B cell (primary cell): ENCODE data around the gene PISD. TPM values are rescaled to one million over a fixed set of nuclear protein-coding genes. Genes with fewer than 3 reads are reported as not detected.

Experiments
- ATAC-seq: fragments of 200-7000 bp; cut with Tn5 transposase; one replicate; pipeline ENCODE4 v1.10.0; 2021; ENCODE audit warnings: low read depth, mild to moderate bottlenecking, moderate number of reproducible peaks, moderate library complexity
- CTCF ChIA-PET: fragments of 350-600 bp; sonication (Branson Sonifier 250); formaldehyde crosslinking; loops from one replicate; lab custom pipeline; 2021; ENCODE audit warnings: antibody characterized with exemption, inconsistent platforms; lab: Charles Lee
- POLR2A ChIA-PET: fragments of 350-600 bp; sonication (Branson Sonifier 250); formaldehyde crosslinking; loops from one replicate; lab custom pipeline; 2021; ENCODE audit warnings: antibody characterized with exemption; lab: Charles Lee
- DNase-seq: peaks from one replicate; pipeline ENCODE4 v3.0.0; 2013
- H2AFZ ChIP-seq: 2 replicates; pipeline ENCODE4 v1.6.1; 2012; ENCODE audit warnings: mild to moderate bottlenecking, low read depth, low read length; ENCODE audit not compliant: insufficient read depth, poor library complexity, severe bottlenecking
- H3K27ac ChIP-seq, 2 donors: 1 replicate in 1 of 2; 2 replicates in 1 of 2; pipeline ENCODE4 v1.5.1; 2012 to 2013; ENCODE audit warnings: low read length in 2 of 2, mild to moderate bottlenecking in 2 of 2, moderate library complexity in 1 of 2
- H3K27me3 ChIP-seq, 4 experiments: fragments of 200-600 bp in 1 of 4; sonication (generic) in 1 of 4; replicated peaks in 1 of 4; 1 replicate in 2 of 4; 2 replicates in 2 of 4; pipeline versions ENCODE4 v1.6.1 to v1.7.0; 2013 to 2016; ENCODE audit warnings: low read length in 3 of 4, mild to moderate bottlenecking in 2 of 4, mixed read lengths in 1 of 4, moderate library complexity in 1 of 4; ENCODE audit not compliant: insufficient read depth in 4 of 4, control insufficient read depth in 3 of 4; ENCODE audit errors: control extremely low read depth in 1 of 4
- H3K36me3 ChIP-seq, 2 experiments: replicated peaks in 1 of 2; 1 replicate in 1 of 2; 2 replicates in 1 of 2; pipeline versions ENCODE4 v1.6.1 to v1.7.1; 2013; ENCODE audit warnings: low read length in 1 of 2; ENCODE audit not compliant: insufficient read depth in 2 of 2, control insufficient read depth in 1 of 2; ENCODE audit errors: control extremely low read depth in 1 of 2, extremely low read depth in 1 of 2
- H3K4me1 ChIP-seq, 2 donors: fragments of 200-600 bp in 1 of 2; sonication (generic) in 1 of 2; 1 replicate in 1 of 2; 2 replicates in 1 of 2; pipeline versions ENCODE4 v1.5.1 to v1.6.1; 2013 to 2017; ENCODE audit warnings: low read length in 2 of 2; ENCODE audit not compliant: control insufficient read depth in 2 of 2, insufficient read depth in 2 of 2
- H3K4me2 ChIP-seq: replicated peaks from 2 replicates; pipeline ENCODE3; 2012; ENCODE audit warnings: mild to moderate bottlenecking, low read depth, low read length; ENCODE audit not compliant: poor library complexity, severe bottlenecking
- H3K4me3 ChIP-seq, 5 experiments: fragments of 200-600 bp in 1 of 5; sonication (generic) in 1 of 5; 1 replicate in 3 of 5; 2 replicates in 2 of 5; pipeline versions ENCODE4 v1.5.1 to v1.7.0; 2011 to 2016; ENCODE audit warnings: low read length in 4 of 5, mild to moderate bottlenecking in 4 of 5, low read depth in 2 of 5, control low read depth in 1 of 5, moderate library complexity in 1 of 5; ENCODE audit not compliant: insufficient read depth in 1 of 5; ENCODE audit errors: control extremely low read depth in 1 of 5, extremely low read depth in 1 of 5
- H3K79me2 ChIP-seq: fragments of 200-600 bp; sonication (generic); one replicate; pipeline ENCODE4 v1.6.0; 2016; ENCODE audit warnings: low read length; ENCODE audit not compliant: control insufficient read depth, insufficient read depth
- H3K9ac ChIP-seq: fragments of 200-600 bp; sonication (generic); 2 replicates; pipeline ENCODE4 v1.6.1; 2017; ENCODE audit warnings: mild to moderate bottlenecking, low read length, moderate library complexity
- H3K9me3 ChIP-seq, 3 donors: one replicate each; pipeline versions ENCODE4 v1.6.1 to v1.7.1; 2013; ENCODE audit warnings: low read length in 2 of 3; ENCODE audit not compliant: control insufficient read depth in 2 of 3, insufficient read depth in 1 of 3; ENCODE audit errors: control extremely low read depth in 1 of 3
- H4K20me1 ChIP-seq: 2 replicates; pipeline ENCODE4 v1.6.0; 2012; ENCODE audit warnings: mild to moderate bottlenecking, low read length; ENCODE audit not compliant: insufficient read depth, control insufficient read depth, poor library complexity, severe bottlenecking
- H3K27ac Mint-ChIP-seq: one replicate; pipeline ENCODE4 v1.8.0; 2021; ENCODE audit warnings: mixed read lengths
- H3K27me3 Mint-ChIP-seq: one replicate; pipeline ENCODE4 v1.8.0; 2021; ENCODE audit warnings: mixed read lengths
- H3K4me1 Mint-ChIP-seq: one replicate; pipeline ENCODE4 v1.8.0; 2021; ENCODE audit warnings: mixed read lengths
- H3K4me3 Mint-ChIP-seq: one replicate; pipeline ENCODE4 v1.8.0; 2021; ENCODE audit warnings: mixed read lengths
- H3K9me3 Mint-ChIP-seq: one replicate; pipeline ENCODE4 v1.8.0; 2022; ENCODE audit warnings: mixed read lengths; ENCODE audit not compliant: insufficient read depth
- CTCF ChIP-seq: fragments of 200-600 bp; IDR thresholded peaks from one replicate; pipeline ENCODE4 v1.8.0; 2022; ENCODE audit warnings: antibody characterized with exemption, mild to moderate bottlenecking
- EZH2 ChIP-seq: IDR thresholded peaks from 2 replicates; pipeline ENCODE4 v1.6.1; 2012; ENCODE audit warnings: borderline replicate concordance, low read depth, mild to moderate bottlenecking, moderate library complexity, low read length; ENCODE audit not compliant: insufficient read depth, poor library complexity, severe bottlenecking
- whole genome bisulfite sequencing: methylation state at CpG from one replicate; pipeline ENCODE4 v1.1.5; 2013; ENCODE audit warnings: missing lambda C conversion rate; ENCODE audit not compliant: insufficient coverage; 5-methylcytosine and 5-hydroxymethylcytosine counted together
- intact Hi-C: fragments of 100-400 bp; cut with micrococcal nuclease; formaldehyde crosslinking; loops from one replicate; pipeline ENCODE4 v1.10.0; 2022
- polyA plus RNA-seq: library from polyadenylated mRNA; depleted of rRNA; stranded (reverse); fragments of >200 nt; gene quantifications from 2 replicates; pipeline ENCODE4 v1.2.3, GENCODE V29; 2012
- total RNA-seq, 2 donors: library from RNA; stranded (reverse); fragments of 120-200 nt in 1 of 2; gene quantifications; 1 replicate in 1 of 2; 2 replicates in 1 of 2; pipeline versions ENCODE4 v1.2.3 to v1.2.4, GENCODE V29; 2013 to 2022

PISD gene
- total and polyA plus RNA-seq, 2 donors (not counting 1 experiment from before 2014, with no cell fraction given), result 35.6 to 52.5 TPM

- H3K9ac ChIP-seq, result no peak overlapping the region
- no peaks in the 10 kb centered on the region for H3K27me3 Mint-ChIP-seq
- H3K4me1 ChIP-seq, result peaks cover under 1 to 21% of the 10 kb centered on the region in 2 donors
- DNase-seq (no peak), ATAC-seq (no peak)
- H3K36me3 ChIP-seq, result peaks cover 0 to 49% of the 10 kb centered on the region in 2 experiments
- H3K27ac ChIP-seq, result no peak overlapping the region
- no peaks in the 10 kb centered on the region for H3K27me3 ChIP-seq
- H4K20me1 ChIP-seq, result peaks cover 51% of the 10 kb centered on the region
- TF ChIP-seq EZH2 (no peak), CTCF (no peak)
- no peak overlapping the region for H3K4me2 ChIP-seq
- no peaks in the 10 kb centered on the region for H3K9me3 Mint-ChIP-seq
- H3K27ac Mint-ChIP-seq, result no peak overlapping the region
- peaks cover 25% of the 10 kb centered on the region for H3K4me1 Mint-ChIP-seq
- 99% methylated on average over 18 of the region's 18 CpGs for WGBS
- peaks cover 60% of the 10 kb centered on the region for H3K79me2 ChIP-seq
- H3K4me3 ChIP-seq, result no peak overlapping the region
- ChIA-PET CTCF (interaction anchor here (1.9 kb wide), 1 partner anchor 9 kb away, joined by 4 read pairs; no protein-coding TSS in a partner anchor), POLR2A (interaction anchor here (0.6 to 0.7 kb wide), 2 partner anchors 79 to 241 kb away, joined by 4 to 7 read pairs; no protein-coding TSS in a partner anchor)
- H2AFZ ChIP-seq, result no peak overlapping the region
- intact Hi-C loops, result no loop called here
- no peaks in the 10 kb centered on the region for H3K9me3 ChIP-seq
- H3K4me3 Mint-ChIP-seq, result no peak overlapping the region
Observed at GRCh38 chr22:31623592-31624304, 38.3 kb downstream of the PISD start.

- H3K9ac ChIP-seq, result no peak overlapping the region
- no peak overlapping the region for H3K4me3 ChIP-seq
- TF ChIP-seq EZH2 (no peak), CTCF (no peak)
- 100% methylated on average over 1 of the region's 1 CpG for WGBS
- peak overlapping the region in 1 of 2 donors; percentile 13 for H3K27ac ChIP-seq
- H3K4me2 ChIP-seq, result no peak overlapping the region
- no peaks in the 10 kb centered on the region for H3K27me3 ChIP-seq
- peaks cover 52% of the 10 kb centered on the region for H3K79me2 ChIP-seq
- H3K27me3 Mint-ChIP-seq, result no peaks in the 10 kb centered on the region
- H3K36me3 ChIP-seq, result peaks cover 0 to 52% of the 10 kb centered on the region in 2 experiments
- H4K20me1 ChIP-seq, result peaks cover 51% of the 10 kb centered on the region
- H3K9me3 ChIP-seq, result no peaks in the 10 kb centered on the region
- intact Hi-C loops, result no loop called here
- no peak overlapping the region for H3K4me3 Mint-ChIP-seq
- POLR2A ChIA-PET, result no interaction called here
- DNase-seq (no peak), ATAC-seq (no peak)
- peaks cover 17% of the 10 kb centered on the region for H3K4me1 Mint-ChIP-seq
- peaks cover 0 to 13% of the 10 kb centered on the region in 2 donors for H3K4me1 ChIP-seq
- CTCF ChIA-PET, result interaction anchor here (1.9 kb wide), 1 partner anchor 10 kb away, joined by 4 read pairs; no protein-coding TSS in a partner anchor
- no peak overlapping the region for H2AFZ ChIP-seq
- no peak overlapping the region for H3K27ac Mint-ChIP-seq
- no peaks in the 10 kb centered on the region for H3K9me3 Mint-ChIP-seq
Observed at GRCh38 chr22:31622980-31623379, 39.0 kb downstream of the PISD start.
